Urothelium cell line (cell line): ENCODE data around the gene MARVELD3.

Experiments used
- DNase-seq: peaks from one replicate; pipeline ENCODE4 v3.0.0; 2011; ENCODE audit warnings: low spot score, mixed read lengths
- FAIRE-seq: peaks from 2 replicates; lab custom pipeline; 2011; peaks lifted over from hg19 to GRCh38; lab: Jason Lieb, UNC

Gene MARVELD3

DNA sequence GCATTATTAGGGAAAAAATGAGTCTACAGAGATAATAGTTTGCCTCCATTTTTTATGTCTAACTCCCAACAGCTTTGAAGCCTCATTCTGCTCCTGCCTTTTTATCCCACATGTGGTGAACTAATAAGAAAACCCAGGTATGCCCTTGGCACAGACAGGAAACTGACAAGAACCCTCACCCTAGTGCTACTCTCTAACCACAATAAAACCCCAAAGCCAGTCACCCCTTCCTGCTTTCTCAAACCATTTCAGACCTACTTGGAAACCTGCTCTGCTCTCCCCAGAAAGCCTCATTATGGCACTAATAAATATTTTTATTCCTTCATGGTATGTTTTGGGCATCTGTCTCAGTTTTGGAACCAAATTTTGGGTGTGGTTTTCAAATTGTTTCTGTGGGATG lies 3.9 kb upstream of the MARVELD3 start:
- FAIRE-seq = no peak
- no peak for DNase-seq

- DNase-seq (no peak), FAIRE-seq (no peak)
Observed at GRCh38 chr16:71623597-71623996, 2.4 kb upstream of the MARVELD3 start.

- no peak for FAIRE-seq
- no peak for DNase-seq
Observed at GRCh38 chr16:71625113-71625850, 702 bp upstream of the MARVELD3 start.

GRCh38 chr16:71626858-71627213 lies 852 bp downstream of the MARVELD3 start:
- FAIRE-seq = no peak
- DNase-seq = no peak

DNA sequence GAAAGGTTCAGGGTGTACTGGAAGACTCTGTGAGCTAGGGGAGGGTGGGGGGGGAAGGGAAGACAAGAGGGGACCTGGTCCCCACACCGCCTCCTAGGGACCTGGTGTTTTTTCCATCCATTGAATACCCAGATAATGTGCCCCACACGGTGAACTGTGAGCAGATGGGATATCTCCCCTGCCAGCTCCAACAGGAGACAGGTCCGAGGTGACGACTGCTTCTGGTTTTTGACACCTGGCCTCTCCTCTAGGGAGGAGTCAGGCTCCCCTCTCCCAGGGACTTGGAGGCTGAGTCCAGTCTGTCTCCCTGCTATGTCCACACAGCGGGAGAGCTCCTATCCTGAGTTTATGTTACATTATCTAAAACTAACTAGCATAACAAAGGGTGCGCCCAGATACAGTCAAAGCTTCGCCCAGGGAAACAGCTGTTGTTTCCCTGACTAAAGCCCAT lies 1.8 kb downstream of the MARVELD3 start:
- FAIRE-seq = no peak

GRCh38 chr16:71628810-71629209 lies 2.8 kb downstream of the MARVELD3 start:
- FAIRE-seq (no peak), DNase-seq (peak; percentile 51)

More for the DNA sequence above, 1.8 kb downstream of the MARVELD3 start:
- no peak for DNase-seq

DNA sequence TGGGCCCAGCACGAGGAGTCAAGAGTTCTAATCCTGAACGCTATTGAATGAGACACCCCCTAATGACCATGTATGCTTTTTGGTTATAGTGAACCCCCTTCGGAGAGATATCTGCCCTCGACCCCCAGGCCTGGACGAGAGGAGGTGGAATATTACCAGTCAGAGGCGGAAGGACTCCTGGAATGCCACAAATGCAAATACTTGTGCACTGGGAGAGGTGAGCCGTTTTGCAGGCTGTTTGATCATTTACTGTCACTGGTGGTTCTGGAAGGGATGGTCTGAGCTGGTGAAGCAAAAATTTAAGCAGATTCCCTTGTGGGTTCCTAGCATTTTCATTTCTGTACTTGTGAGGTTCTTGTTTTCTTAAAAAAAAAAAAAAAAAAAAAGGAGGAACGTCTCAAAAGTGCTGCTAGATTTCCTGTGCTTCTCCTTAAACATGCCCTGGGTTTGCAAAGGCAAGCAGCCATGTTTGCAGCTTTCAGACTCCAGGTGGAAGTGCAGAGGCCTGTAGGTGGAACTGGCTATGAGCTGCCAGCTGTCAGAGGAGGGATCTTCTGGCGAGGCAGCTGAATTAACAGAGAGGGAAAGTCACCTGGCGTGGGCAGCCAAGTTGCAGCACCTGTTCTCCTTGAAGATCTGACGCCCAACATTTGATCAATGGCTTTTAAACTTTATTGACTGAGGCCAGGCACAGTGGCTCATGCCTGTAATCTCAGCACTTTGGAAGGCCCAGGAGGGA lies 3.5 kb downstream of the MARVELD3 start:
- FAIRE-seq (no peak), DNase-seq (no peak)

GRCh38 chr16:71630808-71631207 lies 4.8 kb downstream of the MARVELD3 start:
- FAIRE-seq (no peak), DNase-seq (no peak)

DNA sequence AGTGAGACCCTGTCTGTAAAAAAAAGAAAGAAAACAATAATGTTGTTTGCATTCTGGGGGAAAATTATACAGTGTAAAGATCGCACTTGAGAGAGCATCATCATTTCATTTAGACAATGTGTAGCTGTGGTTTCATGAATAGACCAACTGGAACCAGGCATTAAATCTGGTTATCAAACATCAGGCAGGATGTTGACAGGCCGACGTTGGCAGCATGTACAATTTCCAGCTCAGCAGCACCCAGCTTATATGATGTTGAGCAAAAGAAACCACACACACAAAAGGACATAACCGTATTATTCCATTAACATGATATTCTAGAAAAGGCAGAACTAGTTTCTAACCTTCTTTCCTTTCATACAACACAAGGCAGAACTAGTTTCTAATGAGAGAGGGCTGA lies 5.8 kb downstream of the MARVELD3 start:
- FAIRE-seq = no peak
- no peak for DNase-seq

DNA sequence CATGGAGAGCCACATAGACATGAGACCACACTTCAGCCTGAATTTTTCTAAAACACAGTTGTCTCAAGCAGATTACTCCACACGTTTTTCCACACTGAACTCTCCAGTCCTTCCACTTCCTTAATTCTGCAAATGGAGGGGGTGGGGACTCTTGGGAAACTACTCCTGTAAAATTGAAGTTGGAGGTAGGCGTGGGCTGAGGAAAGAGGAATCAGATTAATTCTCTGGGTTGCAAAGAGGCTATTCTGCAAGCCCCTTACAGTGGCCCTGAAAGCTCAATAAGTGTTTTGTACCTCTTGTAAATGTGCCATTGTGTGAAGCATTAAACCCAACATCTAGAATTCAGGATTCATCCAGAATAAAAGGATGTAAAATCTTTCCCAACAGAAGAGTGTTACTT lies 9.6 kb downstream of the MARVELD3 start:
- FAIRE-seq (no peak), DNase-seq (no peak)

DNA sequence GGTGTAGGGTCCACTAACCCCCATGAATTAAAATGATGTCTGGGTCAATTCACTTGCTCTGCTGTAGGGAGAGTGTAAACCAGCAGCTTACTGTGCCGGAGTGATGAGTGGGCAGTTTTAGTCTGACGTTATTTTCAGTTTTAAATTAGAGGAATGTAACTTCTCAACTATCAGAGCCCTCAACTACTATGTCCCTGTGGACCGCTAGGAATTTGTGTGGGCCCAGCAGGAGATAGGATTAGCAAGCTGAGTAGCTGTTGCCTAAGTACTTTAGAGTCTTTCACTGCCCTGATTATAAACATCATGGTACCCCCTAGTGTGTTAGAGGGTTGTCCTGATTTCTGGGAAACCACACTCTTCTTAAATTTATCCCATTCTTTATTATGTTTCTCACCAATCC lies 11.4 kb downstream of the MARVELD3 start:
- FAIRE-seq (no peak), DNase-seq (no peak)

- DNase-seq (peak; percentile 61), FAIRE-seq (no peak)
Observed at GRCh38 chr16:71645450-71645849, 19.5 kb downstream of the MARVELD3 start.

GRCh38 chr16:71647391-71647790 lies 21.4 kb downstream of the MARVELD3 start:
- no peak for DNase-seq
- no peak for FAIRE-seq

GRCh38 chr16:71648162-71648561 lies 22.2 kb downstream of the MARVELD3 start:
- FAIRE-seq (no peak), DNase-seq (no peak)

DNA sequence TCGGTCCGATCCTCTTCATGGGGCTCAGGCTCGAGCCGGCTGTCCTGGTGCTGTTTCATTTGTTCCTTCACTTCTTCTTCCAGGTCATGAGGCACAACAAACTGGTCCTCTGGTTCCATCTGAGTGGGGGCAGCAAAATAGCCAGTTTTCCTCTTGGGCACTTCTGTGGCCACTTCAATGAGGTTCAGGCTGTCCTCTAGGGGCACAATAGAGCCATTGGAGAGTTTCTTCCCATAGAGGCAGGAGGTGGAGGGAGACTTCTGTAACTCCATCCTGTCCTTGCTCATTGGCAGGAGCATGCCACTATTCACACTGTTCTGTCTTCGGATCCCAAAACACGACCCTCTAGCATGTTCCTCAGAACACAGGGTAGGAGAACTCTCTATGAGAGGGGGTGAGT lies 22.9 kb downstream of the MARVELD3 start:
- DNase-seq (peak; percentile 15), FAIRE-seq (no peak)

DNA sequence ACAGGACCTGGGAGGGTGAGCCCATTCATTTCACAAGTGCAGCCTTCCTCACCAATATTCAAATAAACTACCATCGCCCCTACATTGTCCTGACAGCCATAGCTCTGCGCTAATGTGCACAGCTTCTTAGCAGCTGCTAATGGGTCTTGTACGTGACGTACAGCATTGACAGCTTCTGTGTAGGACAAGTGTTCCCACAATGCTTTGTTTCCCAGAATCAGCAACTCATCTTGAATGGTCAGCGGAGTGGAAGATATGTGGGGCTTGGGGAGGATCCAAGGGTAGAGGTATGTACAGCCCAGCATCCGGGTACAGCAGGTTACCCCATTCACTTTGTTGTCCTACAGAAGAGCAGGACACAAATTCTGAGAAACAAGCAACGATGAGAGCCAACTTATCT lies 23.7 kb downstream of the MARVELD3 start:
- no peak for FAIRE-seq
- no peak for DNase-seq

DNA sequence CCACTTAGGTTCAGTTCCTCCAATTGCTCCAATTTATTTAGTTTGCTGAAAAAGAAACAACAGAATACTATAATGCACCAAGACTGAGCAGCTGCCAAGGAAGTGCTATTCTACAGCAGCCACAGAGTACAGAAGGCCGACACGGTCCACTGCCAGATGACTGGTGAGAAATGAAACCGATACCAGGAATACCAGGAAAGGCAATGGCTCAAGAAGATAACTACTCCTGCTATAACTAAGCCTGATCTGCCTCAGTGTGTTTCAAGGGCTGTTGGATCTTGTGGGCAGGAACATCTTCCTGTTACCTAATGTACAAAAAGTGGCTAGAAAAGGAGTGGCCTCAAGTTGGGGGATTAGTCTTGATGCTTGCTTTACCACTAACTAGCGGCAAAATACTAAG lies 32.8 kb downstream of the MARVELD3 start:
- no peak for DNase-seq
- FAIRE-seq = no peak

DNA sequence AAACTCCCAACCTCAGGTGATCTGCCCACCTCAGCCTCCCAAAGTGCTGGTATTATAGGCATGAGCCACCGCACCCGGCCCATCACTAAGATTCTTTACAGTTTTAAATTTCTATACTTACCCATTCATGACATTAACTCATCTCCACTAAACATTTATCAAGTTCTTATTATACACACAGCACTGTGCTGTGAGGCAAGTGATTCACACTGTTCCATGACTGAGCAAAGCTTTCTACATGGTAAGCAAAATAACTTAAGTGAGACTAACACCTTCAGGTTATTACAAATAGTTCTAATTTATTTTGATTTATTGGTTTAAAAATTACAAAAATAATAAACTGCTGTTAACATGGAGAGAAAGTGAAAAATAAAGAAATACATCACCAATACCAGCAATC lies 33.5 kb downstream of the MARVELD3 start:
- FAIRE-seq (no peak), DNase-seq (no peak)

DNA sequence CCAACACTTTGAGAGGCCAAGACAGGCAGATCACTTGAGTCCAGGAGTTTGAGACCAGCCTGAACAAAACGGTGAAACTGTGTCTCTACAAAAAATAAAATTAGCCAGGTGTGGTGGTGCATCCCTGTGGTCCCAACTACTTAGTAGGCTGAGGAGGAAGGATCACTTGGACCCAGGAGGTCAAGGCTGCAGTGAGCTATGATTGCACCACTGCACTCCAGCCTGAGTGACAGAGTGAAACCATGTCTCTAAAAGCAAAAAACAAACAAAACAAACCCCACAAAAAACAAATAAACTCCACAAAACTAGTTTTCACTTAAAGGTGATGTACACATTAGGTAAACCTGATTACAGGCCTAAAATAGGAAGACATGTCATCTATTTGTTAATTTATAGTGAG lies 40.3 kb downstream of the MARVELD3 start:
- DNase-seq (no peak), FAIRE-seq (no peak)

GRCh38 chr16:71666928-71667707 lies 41.1 kb downstream of the MARVELD3 start:
- FAIRE-seq = no peak
- no peak for DNase-seq

DNA sequence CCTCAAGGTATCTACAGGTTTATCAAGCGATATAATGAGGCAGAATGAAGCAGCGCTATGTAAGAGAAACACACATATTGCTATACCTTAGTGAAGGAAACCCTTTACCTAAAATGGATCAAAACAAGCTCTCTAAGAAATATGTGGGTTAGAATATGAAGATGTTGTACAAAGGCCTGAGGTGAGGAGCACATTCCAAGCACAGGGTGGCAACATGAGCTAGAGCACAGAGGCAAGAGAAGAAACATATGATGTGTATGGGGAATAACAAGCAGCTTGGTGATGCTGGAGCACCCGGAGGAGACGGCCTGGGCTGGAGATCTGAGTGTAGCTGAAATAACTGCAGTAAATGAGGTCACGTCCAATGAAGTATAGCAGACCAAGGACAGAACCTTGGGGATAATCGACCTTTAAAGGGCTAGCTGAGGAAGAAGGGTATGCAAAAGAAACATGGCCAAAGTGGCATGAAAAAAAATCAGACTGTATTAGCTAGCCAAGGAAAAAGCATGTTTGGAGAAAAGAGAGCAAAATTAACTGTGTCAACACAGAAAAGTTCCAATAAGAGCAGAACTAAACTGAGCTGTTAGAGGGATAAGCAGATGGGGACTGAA lies 44.0 kb downstream of the MARVELD3 start:
- FAIRE-seq (no peak), DNase-seq (no peak)
